PFSK-1 (cell line): Measurements from ENCODE around the gene METTL21A.

Source experiments
- FOXP2 ChIP-seq: optimal IDR thresholded peaks from 2 replicates; pipeline ENCODE3; 2011; ENCODE audit warnings: borderline replicate concordance, control low read depth, inconsistent platforms; ENCODE audit not compliant: insufficient read depth; ENCODE audit errors: extremely low read length, extremely low read depth
- POLR2AphosphoS5 ChIP-seq: IDR thresholded peaks from 2 replicates; pipeline ENCODE4 v1.6.1; 2012; ENCODE audit warnings: low read depth, mild to moderate bottlenecking, control low read depth, low read length, moderate library complexity
- REST ChIP-seq, 2 experiments: IDR thresholded peaks; 2 replicates each; pipeline versions ENCODE4 v1.6.1 to v1.8.0; 2011 to 2012; ENCODE audit warnings: low read depth in 2 of 2, low read length in 2 of 2, control low read depth in 1 of 2, inconsistent platforms in 1 of 2, mild to moderate bottlenecking in 1 of 2, moderate library complexity in 1 of 2; ENCODE audit not compliant: insufficient read depth in 1 of 2
- SIN3A ChIP-seq: IDR thresholded peaks from 2 replicates; pipeline ENCODE4 v1.6.1; 2012; ENCODE audit warnings: mild to moderate bottlenecking, low read length, moderate library complexity, borderline replicate concordance; ENCODE audit not compliant: insufficient read depth
- TAF1 ChIP-seq: IDR thresholded peaks from 2 replicates; pipeline ENCODE4 v1.6.1; 2012; ENCODE audit warnings: low read length, control low read depth, borderline replicate concordance; ENCODE audit not compliant: insufficient read depth

Gene METTL21A

GRCh38 chr2:207600231-207600630, 25.0 kb downstream of the METTL21A start:
- TF ChIP-seq SIN3A (no peak), FOXP2 (no peak), REST (IDR thresholded peaks at IDR 0.05; ENCODE audit: insufficient read depth in 1 of 2, low read depth in 2 of 2, low read length in 2 of 2) (no peak), POLR2AphosphoS5 (no peak), TAF1 (no peak)

GRCh38 chr2:207599636-207600035, 25.6 kb downstream of the METTL21A start:
- TF ChIP-seq REST (IDR thresholded peaks at IDR 0.05; ENCODE audit: insufficient read depth in 1 of 2, low read depth in 2 of 2, low read length in 2 of 2) (no peak), TAF1 (no peak), POLR2AphosphoS5 (no peak), SIN3A (no peak), FOXP2 (no peak)

- TF ChIP-seq SIN3A, result no peak
- no peak for TF ChIP-seq FOXP2
- no peak for TF ChIP-seq TAF1
Observed at GRCh38 chr2:207594731-207595130, 30.5 kb downstream of the METTL21A start.

GRCh38 chr2:207594264-207594663, 30.9 kb downstream of the METTL21A start:
- TF ChIP-seq TAF1 (no peak), FOXP2 (no peak), SIN3A (no peak), REST (IDR thresholded peaks at IDR 0.05; ENCODE audit: insufficient read depth in 1 of 2, low read depth in 2 of 2, low read length in 2 of 2) (no peak), POLR2AphosphoS5 (no peak)

GRCh38 chr2:207593277-207593676, 31.9 kb downstream of the METTL21A start:
- TF ChIP-seq REST (IDR thresholded peaks at IDR 0.05; ENCODE audit: insufficient read depth in 1 of 2, low read depth in 2 of 2, low read length in 2 of 2), result no peak
- no peak for TF ChIP-seq TAF1
- no peak for TF ChIP-seq POLR2AphosphoS5
- TF ChIP-seq FOXP2, result no peak
